Fibroblast of the aortic adventitia (primary cell): ENCODE results near the gene VPREB3. TPM values are rescaled to one million over a fixed set of nuclear protein-coding genes. Genes with fewer than 3 reads are reported as not detected.
A peak's percentile ranks its signal among the peaks of the same experiment; 100 is the strongest.

Source experiments
- DNase-seq: peaks from one replicate; pipeline ENCODE4 v3.0.0-alpha.2; 2010; ENCODE audit warnings: low read depth
- H3K4me3 ChIP-seq: 2 replicates; pipeline ENCODE4 v1.5.1; 2011; ENCODE audit warnings: low read depth, mild to moderate bottlenecking, control low read depth, low read length, moderate library complexity
- CTCF ChIP-seq: IDR thresholded peaks from 2 replicates; pipeline ENCODE4 v1.5.1; 2011; ENCODE audit warnings: mild to moderate bottlenecking, low read length, control low read depth, inconsistent platforms; ENCODE audit not compliant: insufficient read depth
- total RNA-seq: library from RNA; depleted of rRNA; stranded (reverse); fragments of >200 nt; gene quantifications from 2 replicates; pipeline ENCODE4 v1.2.3, GENCODE V29; 2012; ENCODE audit warnings: low replicate concordance

VPREB3 gene
- total RNA-seq, 1 donor, result not detected

- DNase-seq, result no peak
- no peak for TF ChIP-seq CTCF
- H3K4me3 ChIP-seq, result no peak overlapping the region
Measured at GRCh38 chr22:23764899-23765881, 11.0 kb upstream of the VPREB3 start.

- H3K4me3 ChIP-seq, result no peak overlapping the region
- TF ChIP-seq CTCF, result no peak
Measured at GRCh38 chr22:23763954-23764353, 9.7 kb upstream of the VPREB3 start.

GRCh38 chr22:23763579-23763945, 9.3 kb upstream of the VPREB3 start:
- no peak overlapping the region for H3K4me3 ChIP-seq
- no peak for DNase-seq
- TF ChIP-seq CTCF, result no peak

More at GRCh38 chr22:23763954-23764353, 9.7 kb upstream of the VPREB3 start:
- no peak for DNase-seq

- H3K4me3 ChIP-seq, result no peak within 1 kb of the TSS
- DNase-seq, result peak; percentile 16
- no peak for TF ChIP-seq CTCF
Measured at GRCh38 chr22:23762842-23763578, 8.8 kb upstream of the VPREB3 start, which contains the start of gene C22orf15. Gene C22orf15, plus strand, starts transcription at chr22:23762990. Its CDS starts 317 bp downstream, at chr22:23763307.

GRCh38 chr22:23760056-23760455, 5.8 kb upstream of the VPREB3 start:
- no peak overlapping the region for H3K4me3 ChIP-seq
- no peak for DNase-seq
- TF ChIP-seq CTCF, result no peak

- no peak overlapping the region for H3K4me3 ChIP-seq
- TF ChIP-seq CTCF, result no peak
- DNase-seq, result no peak
Measured at GRCh38 chr22:23759566-23759965, 5.3 kb upstream of the VPREB3 start.
